ENCODE results near the gene BNC2. TPM values are rescaled to one million over a fixed set of nuclear protein-coding genes. Genes with fewer than 3 reads are reported as not detected.
A peak's percentile ranks its signal among the peaks of the same experiment; 100 is the strongest.

The BNC2 gene
- total RNA-seq, 1 experiment from 2014 or later = 43.6 TPM

GRCh38 chr9:16637911-16638310, 232.6 kb downstream of the BNC2 start:
- Histone ChIP-seq H2BK15ac (ENCODE audit: low read depth, low read length) (no peak overlapping the region), H3T11ph (ENCODE audit: low read length) (no peak overlapping the region), H3K27me3 (ENCODE audit: insufficient read depth, low read length) (no peaks in the 10 kb centered on the region), H4K91ac (ENCODE audit: insufficient read length, low read depth, low read length) (no peak overlapping the region), H3K4me1 (ENCODE audit: insufficient read depth, low read length) (peaks cover 2% of the 10 kb centered on the region; the same call in 1 of the 2 replicates), H3K14ac (ENCODE audit: insufficient read depth, low read length) (no peak overlapping the region), H4K20me1 (ENCODE audit: control insufficient read depth, insufficient read depth, insufficient read length) (no peaks in the 10 kb centered on the region), H3K4ac (ENCODE audit: low read depth, low read length) (no peak overlapping the region), H2AK5ac (ENCODE audit: insufficient read length, low read length) (no peak overlapping the region), H4K5ac (ENCODE audit: insufficient read length, low read depth, low read length) (no peak overlapping the region), H2BK120ac (ENCODE audit: low read depth, low read length, poor library complexity, severe bottlenecking) (no peak overlapping the region), H3K23me2 (ENCODE audit: insufficient read length, low read depth, low read length, poor library complexity, severe bottlenecking) (no peaks in the 10 kb centered on the region), H3K9ac (ENCODE audit: extremely low read depth, insufficient read length, low read length) (no peak overlapping the region), H3K23ac (ENCODE audit: insufficient read length, low read depth, low read length) (no peak overlapping the region), H3K79me2 (ENCODE audit: insufficient read depth, low read length) (no peaks in the 10 kb centered on the region), H3K4me2 (ENCODE audit: insufficient read depth, insufficient read length, low read length) (no peak overlapping the region), H2BK5ac (ENCODE audit: insufficient read length, low read length) (no peak overlapping the region), H4K8ac (replicated peaks; ENCODE audit: insufficient read length, low read depth, low read length) (no peak overlapping the region), H3K27ac (ENCODE audit: insufficient read length, low read depth, low read length) (no peak overlapping the region), H3K56ac (ENCODE audit: insufficient read length, low read depth, low read length) (no peak overlapping the region), H2AFZ (ENCODE audit: low read length) (no peak overlapping the region), H3K79me1 (ENCODE audit: insufficient read depth, low read depth, low read length, poor library complexity, severe bottlenecking) (peaks cover 3% of the 10 kb centered on the region), H2BK20ac (ENCODE audit: low read depth, low read length, poor library complexity, severe bottlenecking) (no peak overlapping the region), H3K9me3 (ENCODE audit: control insufficient read depth, low read depth, low read length) (no peaks in the 10 kb centered on the region), H2BK12ac (ENCODE audit: insufficient read length, low read depth, low read length) (no peak overlapping the region), H3K18ac (ENCODE audit: insufficient read length, low read depth, low read length) (no peak overlapping the region)
- H3K27ac Mint-ChIP-seq = peak overlapping the region in 2 of 3 experiments; percentile 81 to 95; a peak in 2 of 7 replicates
- no peak for DNase-seq
- no peak for TF ChIP-seq CTCF (conservative IDR thresholded peaks at IDR 0.05)
- WGBS (ENCODE audit: extremely low coverage, insufficient read length, low lambda C conversion rate) = no CpG with 5 or more reads among the region's 5 CpGs
- H3K4me1 Mint-ChIP-seq = peaks cover 23 to 29% of the 10 kb centered on the region in 2 experiments
- H3K4me3 Mint-ChIP-seq = no peak overlapping the region
- H3K36me3 Mint-ChIP-seq (ENCODE audit: insufficient read depth in 1 of 3, low read depth in 3 of 3) = no peaks in the 10 kb centered on the region; a peak in 1 of 7 replicates
- H3K9me3 Mint-ChIP-seq = no peaks in the 10 kb centered on the region
- H3K27me3 Mint-ChIP-seq (ENCODE audit: low read depth) = no peaks in the 10 kb centered on the region

Data from H9 (cell line).